GM19463 (cell line): ENCODE results near the gene SPOP.
"Not testable (repeated sequence)": the region's sequence is repeated elsewhere in the genome, so short reads cannot be mapped to it uniquely, and the experiment has no call there.

Experiments used
- ATAC-seq: cut with Tn5 transposase; IDR thresholded peaks from one replicate; pipeline ENCODE4 v1.9.1; 2021; ENCODE audit warnings: mild to moderate bottlenecking, moderate library complexity; ENCODE audit not compliant: unreplicated experiment

The SPOP gene

DNA sequence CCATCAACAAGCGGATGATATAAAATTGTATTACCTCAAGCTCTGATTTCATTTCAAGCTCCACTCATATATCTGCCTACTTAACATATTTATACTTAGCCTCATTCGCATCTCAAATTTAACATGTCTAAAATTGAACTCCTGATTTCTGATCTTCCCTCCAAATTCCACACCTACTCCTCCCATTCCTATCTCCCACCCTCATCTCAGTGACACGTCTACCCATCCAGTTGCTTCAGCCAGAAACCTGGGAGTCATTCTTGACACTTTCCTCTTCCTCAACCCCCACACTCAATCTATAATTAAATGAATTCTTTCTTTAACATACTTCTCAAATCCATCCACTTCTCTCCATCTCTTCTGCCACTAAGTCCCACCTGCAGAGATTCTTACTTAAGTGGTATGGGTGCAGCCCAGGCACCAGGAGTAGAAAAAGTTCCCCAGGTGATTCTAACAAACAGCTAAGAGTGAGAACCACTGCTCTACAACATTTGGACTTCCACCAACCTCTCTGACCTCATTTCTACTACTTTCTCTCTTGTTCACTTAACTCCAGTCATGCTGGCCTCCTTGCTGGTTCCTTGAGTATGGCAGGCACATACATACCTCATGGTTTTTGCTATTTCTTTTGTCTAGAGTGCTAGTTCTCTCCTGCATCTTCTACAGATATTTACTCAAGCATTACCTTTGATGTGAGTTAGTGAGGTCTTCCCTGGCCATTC lies 18.1 kb downstream of the SPOP start:
- no peak for ATAC-seq

- no peak for ATAC-seq
These were observed 21.6 kb downstream of the SPOP start for GRCh38 chr17:49656247-49656646.

DNA sequence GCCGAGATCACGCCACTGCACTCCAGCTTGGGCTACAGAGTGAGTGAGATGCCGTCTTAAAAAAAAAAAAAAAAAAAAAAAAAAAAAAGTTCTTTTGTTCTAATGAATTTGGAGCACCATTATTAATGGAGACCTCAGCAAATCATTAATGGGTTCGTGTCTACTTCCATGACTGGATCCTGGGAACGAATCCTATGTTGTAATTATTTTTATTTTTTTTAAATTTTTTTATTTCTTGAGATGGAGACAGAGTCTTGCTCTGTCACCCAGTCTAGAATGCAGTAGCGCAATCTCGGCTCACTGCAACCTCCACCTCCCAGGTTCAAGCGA lies 30.7 kb downstream of the SPOP start:
- no peak for ATAC-seq

DNA sequence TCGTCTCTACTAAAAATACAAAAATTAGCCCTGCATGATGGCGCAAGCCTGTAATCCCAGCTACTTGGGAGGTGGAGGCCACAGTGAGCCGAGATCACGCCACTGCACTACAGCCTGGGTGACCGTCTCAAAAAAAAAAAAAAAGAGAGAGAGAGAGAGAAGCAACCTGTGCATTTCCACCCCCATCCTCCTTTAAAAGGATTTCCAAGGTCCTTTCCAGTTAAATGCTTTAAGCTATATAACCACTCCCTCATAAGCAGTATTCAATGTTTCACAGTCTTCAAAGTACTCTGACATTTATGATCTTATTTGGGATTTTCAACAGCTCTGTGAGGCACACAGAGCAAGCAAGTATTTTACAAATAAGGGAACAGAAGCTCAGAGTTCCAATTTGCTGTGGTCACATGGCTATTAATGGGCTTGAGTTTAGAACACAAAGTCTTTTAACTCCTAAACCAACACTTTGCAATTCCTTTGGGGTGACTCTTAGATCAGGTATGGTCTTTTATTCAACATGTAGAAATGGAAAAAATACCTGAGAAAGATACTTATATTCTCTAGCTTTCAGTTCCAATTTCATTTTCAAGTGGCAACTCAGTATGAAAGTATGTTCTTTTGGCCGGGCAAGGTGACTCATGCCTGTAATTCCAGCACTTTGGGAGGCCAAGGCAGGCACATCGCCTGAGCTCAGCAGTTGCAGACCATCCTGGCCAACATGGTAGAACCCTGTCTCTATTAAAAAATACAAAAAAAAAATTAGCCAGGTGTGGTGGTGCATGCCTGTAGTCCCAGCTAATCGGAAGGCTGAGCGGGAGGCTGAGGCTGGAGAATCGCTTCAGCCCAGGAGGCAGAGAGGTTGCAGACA lies 31.3 kb downstream of the SPOP start:
- ATAC-seq = peak; percentile 63

DNA sequence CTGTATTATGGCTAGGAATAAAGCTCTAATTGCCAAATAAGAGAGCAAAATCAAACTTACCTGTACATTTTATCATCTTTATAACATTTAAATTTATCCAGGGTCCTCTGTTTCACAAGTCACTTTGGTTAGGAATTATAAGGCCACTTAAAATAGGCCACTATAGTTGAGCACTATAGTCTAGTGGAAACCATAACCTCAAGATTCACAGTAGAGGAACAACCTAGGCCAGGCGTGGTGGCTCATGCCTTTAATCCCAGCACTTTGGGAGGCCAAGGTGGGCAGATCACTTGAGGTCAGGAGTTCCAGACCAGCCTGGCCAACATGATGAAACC lies 31.9 kb downstream of the SPOP start:
- ATAC-seq = not testable (repeated sequence)

- ATAC-seq = no peak
These were observed 32.2 kb downstream of the SPOP start for GRCh38 chr17:49645654-49646053.

GRCh38 chr17:49640556-49640955 lies 37.3 kb downstream of the SPOP start:
- no peak for ATAC-seq

DNA sequence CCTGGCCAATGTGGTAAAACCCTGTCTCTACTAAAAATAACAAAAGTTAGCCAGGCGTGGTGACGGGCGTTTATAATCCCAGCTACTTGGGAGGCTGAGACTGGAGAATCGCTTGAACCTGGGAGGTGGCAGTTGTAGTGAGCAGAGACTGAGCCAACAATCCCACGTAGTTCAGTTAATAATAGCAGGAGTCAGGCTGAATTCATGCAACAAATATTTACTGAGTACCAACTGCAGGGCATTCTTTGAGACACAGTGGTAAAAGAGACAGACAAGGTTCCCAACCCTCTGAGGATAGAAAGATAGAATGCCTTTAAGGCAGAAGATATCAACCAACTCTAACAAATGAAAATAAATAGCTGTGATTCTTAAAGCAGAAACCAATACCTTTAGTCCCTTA lies 39.1 kb downstream of the SPOP start:
- no peak for ATAC-seq

DNA sequence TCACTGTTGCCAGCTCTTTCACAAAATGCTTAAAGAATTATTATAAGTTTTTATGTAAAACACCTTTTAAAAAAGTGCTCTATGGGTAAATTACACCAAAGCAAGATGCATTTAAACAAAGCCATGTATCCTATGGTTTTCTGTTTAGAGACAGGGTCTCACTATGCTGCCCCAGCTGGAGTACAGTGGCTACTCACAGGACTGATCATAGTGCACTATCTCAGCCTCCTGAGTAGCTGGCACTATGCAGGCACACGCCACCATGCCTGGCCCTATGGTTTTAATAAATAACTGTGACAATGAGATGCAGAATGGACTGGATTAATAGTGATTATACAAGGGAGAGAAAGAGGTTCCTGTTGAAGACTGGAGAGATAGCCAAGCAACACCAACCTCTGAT lies 40.2 kb downstream of the SPOP start:
- ATAC-seq = no peak

DNA sequence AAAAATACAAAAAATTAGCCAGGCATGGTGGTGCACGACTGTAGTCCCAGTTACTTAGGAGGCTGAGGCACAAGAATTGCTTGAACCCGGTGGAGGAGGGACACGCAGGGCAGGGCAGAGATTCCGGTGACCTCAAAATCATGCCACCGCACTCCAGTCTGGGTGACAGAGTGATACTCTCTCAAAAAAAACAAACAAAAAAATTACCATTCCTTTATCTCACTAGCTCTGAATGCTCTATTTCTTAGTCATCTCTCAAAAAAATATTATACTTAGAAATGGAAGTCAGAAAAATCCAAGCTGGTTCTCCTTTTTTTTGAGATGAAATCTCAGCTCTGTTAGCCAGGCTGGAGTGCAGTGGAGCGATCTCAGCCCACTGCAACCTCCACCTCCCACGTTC lies 40.8 kb downstream of the SPOP start:
- ATAC-seq = no peak

GRCh38 chr17:49635121-49635520 lies 42.8 kb downstream of the SPOP start:
- no peak for ATAC-seq

DNA sequence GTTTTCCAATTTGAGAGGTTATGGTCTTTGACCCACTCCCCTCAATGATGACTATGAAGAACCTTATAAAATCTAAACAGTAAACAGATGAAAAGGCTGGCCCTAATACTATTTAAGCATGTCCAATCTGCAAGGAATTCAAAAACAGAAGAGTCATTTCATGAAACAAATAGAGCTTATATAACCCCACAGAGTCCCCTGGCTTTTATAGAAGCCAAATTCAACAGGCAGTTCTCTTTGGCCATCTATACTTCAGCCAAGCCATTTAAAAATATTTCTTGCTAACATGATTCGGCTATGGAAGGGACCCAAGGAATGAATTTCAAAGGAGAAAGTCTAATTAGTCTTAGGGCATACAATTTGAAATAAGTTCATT lies 43.4 kb downstream of the SPOP start:
- no peak for ATAC-seq

- no peak for ATAC-seq
These were observed 44.0 kb downstream of the SPOP start for GRCh38 chr17:49633762-49634484.

DNA sequence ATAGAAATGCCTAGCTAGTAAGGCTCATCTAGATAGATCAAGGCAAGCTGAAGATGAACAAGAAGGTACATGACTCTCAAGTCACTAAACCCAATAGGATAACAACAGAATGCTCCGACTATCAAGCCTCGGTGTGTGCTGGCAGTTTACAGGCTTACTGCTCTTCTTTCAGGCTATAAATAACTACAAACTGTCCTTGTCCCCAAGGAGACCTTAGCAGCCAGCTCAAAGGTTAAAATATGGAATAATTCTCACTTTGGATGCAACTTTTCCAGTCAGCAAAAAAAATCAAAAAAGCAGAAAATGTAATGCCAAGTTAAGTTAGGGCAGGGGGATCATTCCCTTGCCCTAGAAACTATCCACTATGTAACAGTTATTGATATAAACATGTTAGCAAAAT lies 44.6 kb downstream of the SPOP start:
- no peak for ATAC-seq

DNA sequence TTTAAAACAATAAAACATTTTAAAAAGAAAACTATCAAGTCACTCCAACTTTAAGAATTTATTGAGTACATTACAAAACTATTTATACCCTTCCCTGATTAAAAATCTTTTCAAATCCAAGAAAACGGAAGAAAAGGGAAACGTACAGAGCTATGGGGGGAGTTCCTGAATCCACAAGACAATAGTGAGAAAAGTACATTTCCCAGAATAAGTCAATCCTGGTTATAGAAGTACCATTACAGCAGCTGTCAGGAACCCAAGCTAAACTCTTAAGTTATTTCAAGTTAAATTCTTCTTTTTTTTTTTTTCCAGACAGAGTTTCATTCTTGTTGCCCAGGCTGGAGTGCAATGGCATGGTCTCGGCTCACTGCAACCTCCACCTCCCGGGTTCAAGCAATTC lies 45.7 kb downstream of the SPOP start:
- no peak for ATAC-seq

DNA sequence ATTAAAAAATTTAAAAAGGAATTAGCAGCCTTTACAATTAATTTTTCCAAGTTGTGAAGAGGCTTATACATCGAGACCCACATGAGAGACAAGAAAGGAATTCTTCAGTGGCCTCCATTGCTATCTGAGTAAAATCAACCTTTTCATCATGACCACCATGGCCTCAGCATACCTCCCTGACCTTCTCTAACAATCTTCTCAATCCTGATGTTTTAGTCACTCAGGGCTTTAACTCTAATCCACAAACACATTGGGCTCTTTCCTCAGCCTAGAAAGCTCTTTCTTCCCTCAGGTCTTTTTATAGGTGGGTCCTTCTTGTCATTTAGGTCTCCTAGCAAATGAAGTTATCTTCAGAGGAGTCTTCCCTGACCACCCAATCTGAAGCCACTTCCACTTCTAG lies 46.4 kb downstream of the SPOP start:
- no peak for ATAC-seq

- ATAC-seq = no peak
These were observed 47.6 kb downstream of the SPOP start for GRCh38 chr17:49630113-49630900.

GRCh38 chr17:49629447-49629846 lies 48.5 kb downstream of the SPOP start:
- no peak for ATAC-seq

GRCh38 chr17:49624896-49625295 lies 53.0 kb downstream of the SPOP start:
- ATAC-seq = no peak

- no peak for ATAC-seq
These were observed 55.9 kb downstream of the SPOP start for GRCh38 chr17:49621946-49622529.

GRCh38 chr17:49621420-49621819 lies 56.5 kb downstream of the SPOP start:
- no peak for ATAC-seq
